ENCODE results near the gene PSMC6.
"Not testable (repeated sequence)": the region's sequence is repeated elsewhere in the genome, so short reads cannot be mapped to it uniquely, and the experiment has no call there.

The PSMC6 gene

DNA sequence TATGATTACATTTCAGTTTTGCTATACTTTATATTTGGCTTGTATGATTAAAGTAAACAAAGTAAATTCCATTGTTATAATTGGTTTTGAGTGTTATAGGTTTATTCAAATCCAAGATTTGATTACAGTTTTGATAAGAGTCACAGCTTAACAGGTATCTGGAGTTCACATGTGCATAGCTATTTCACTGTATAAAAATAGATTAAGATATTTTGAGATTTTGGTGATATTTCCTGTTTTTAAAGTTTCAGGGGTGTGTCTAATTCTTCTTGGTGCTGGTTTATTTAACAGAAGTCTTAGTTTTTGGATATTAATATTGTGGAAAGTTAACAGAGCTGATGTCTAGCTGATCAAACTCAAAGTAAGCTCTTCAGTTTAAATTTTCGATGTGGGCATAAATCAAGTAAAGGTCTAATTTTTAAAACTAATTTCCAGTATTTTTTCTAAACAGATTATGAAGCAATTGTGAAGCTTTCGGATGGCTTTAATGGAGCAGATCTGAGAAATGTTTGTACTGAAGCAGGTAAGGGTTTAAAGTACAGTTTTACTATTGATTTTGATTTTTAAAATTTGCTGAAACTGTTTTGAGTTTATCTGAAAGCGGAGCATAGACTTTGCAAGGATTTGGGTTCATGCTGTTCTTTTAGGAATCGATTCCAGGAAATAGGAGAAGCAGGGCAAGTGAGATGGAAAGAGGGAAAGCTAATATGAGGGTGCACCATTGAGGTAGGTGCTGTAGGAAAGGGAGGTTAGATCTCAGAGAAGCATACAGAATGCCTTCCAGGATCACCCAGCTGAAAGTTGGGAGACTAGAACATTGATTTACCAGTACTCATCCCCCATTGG lies 16.7 kb downstream of the PSMC6 start:
- DNase-seq (ENCODE audit: low read depth): no peak

DNA sequence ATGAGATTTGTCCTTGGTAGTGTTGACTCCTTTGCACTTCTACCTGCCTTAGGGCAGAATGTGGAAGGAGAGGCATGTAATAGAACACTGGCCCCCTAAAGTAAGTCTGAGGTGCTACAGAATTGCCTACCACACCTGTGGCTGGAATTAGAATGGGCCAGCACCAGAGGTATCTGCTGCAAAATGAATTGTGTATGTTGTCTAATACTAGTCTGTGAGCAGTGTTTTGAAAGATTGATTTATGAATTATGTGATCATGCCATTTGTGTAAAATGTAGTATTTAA lies 17.3 kb downstream of the PSMC6 start:
- DNase-seq (ENCODE audit: low read depth): no peak

DNA sequence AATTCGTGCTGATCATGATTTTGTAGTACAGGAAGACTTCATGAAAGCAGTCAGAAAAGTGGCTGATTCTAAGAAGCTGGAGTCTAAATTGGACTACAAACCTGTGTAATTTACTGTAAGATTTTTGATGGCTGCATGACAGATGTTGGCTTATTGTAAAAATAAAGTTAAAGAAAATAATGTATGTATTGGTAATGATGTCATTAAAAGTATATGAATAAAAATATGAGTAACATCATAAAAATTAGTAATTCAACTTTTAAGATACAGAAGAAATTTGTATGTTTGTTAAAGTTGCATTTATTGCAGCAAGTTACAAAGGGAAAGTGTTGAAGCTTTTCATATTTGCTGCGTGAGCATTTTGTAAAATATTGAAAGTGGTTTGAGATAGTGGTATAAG lies 20.5 kb downstream of the PSMC6 start:
- DNase-seq (ENCODE audit: low read depth): not testable (repeated sequence)

DNA sequence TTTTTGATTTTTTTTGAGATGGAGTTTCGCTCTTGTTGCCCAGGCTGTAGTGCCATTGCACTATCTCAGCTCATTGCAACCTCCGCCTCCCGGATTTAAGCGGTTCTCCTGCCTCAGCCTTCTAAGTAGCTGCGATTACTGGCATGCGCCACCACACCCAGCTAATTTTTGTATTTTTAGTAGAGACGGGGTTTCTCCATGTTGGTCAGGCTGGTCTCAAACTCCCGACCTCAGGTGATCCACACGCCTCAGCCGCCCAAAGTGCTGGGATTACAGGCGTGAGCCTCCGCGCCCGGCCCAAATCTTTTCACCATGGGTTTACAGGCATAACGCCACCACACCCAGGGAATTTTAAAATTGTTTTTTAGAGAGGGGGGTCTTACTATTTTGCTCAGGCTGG lies 22.0 kb downstream of the PSMC6 start:
- DNase-seq (ENCODE audit: low read depth): not testable (repeated sequence)

DNA sequence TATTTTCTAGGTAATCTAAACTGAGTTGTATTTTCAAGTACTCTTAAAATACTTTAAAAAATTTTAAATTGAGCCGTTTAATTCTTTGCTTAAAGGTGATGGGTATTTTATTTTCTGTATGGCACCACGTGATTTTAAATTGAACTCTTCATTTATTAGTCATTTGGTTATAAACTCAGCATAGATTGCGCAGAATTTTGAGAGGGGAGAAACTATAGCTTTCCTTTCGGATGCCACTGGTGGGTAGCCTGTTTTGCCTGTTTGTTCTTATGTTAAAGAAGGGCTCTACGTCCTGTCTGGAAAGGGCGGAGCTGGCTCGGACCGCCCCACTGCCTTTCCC lies 22.6 kb downstream of the PSMC6 start:
- DNase-seq (ENCODE audit: low read depth): no peak

DNA sequence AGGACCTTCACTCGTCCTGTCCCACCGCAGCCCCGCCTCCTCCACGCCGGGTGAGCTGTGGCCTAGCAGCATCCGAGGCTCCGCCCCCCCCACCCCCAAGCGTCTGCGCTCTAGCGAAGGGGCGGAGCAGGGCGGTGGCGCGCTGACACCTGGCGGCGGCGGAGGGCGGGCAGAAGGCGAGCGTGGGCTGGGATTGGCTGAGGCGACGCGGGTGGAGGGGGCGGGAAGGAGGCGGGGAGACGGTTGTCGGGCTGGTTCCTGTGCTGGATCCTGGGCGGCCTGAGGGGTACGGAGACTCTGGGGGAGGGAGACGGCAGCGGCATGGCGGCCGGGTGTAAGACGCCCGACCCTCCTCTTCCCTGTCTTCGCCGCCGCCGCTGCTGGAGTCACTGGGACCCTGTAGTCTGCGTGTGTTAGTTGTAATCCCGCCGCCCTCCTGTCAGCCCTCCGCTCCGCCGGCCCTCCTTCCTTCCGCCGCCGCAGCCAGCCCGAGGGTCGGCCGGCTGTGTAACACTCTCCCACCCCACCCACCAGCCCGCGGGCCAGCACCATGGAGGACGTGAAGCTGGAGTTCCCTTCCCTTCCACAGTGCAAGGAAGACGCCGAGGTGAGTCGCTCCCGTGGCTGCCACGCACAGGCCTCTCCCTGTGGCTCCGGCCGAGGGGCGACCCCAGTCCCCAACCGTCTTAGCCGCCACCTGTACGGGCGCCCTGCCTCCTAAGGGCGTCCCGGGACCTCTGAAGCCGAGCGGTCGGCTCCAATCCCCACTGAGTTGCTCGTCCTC lies 23.1 kb downstream of the PSMC6 start, which contains the start of gene STYX:
TSS of gene STYX (plus strand) at position 242 of the 784 bp plus-strand sequence. CDS start at position 551, 309 bp downstream.
- DNase-seq (ENCODE audit: low read depth): peak; percentile 97

DNA sequence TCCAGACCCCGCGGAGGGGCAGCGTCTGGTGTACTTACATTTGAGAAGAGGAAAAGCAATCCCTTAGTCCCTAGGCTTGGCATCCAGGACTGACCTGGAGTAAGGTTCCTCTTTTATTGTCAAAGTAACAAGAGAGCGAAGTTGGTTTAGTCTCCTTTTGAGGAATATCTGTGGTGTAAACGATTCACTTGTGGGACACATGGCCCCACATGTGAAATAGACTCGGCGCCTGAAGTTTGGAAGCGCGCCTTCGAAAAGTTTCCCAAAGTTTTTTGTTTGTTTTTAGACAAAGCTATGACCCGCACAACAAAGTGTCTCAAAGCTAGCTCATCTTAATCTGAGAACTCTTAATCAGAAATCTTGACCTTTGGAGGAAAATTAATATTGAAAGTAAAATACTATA lies 23.7 kb downstream of the PSMC6 start:
- no peak for DNase-seq (ENCODE audit: low read depth)

DNA sequence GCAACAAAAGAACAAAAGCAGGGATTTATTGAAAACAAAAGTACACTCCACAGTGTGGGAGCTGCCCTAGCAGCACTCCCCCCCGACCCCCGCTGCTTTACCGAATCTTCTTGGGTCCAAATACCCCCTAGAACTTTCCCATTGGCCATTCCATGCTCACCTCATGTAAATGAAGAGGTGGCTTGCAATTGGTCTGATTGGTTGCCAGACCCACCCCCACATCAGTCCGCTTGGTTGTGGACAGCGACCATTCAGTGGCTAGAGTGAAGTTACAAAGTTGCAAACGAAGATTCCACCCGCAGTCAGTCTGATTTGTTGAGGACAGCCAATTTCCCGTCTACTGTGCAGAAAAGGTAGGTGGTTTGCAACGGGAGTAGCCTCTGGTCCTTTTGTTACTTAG lies 26.8 kb downstream of the PSMC6 start:
- no peak for DNase-seq (ENCODE audit: low read depth)

DNA sequence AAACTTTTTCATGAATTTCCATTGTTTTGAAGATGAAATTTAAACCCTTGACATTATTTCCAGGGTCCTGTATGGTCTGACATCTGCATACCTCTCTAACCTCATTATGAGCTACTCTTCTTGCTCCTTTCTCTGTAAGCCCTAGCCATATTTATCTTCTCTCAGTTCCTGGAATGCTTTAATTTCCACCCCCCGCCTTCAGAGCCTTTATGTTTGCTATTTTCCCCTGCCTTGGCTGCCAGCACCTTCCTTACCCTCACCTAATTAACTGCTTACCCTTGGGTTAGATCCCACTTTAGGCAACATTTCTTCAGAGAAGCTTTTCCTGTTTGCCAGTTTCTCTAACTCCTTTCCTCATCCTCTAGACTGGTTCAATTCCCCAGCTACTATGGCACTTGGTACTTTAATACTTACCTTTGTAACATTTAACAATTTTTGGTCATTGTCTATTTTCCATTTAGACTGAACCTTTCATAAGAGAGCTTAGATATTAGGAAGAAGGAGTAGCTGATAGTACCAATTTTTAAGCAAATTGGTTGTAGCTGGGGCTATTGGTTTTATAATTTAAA lies 29.0 kb downstream of the PSMC6 start:
- no peak for DNase-seq (ENCODE audit: low read depth)

DNA sequence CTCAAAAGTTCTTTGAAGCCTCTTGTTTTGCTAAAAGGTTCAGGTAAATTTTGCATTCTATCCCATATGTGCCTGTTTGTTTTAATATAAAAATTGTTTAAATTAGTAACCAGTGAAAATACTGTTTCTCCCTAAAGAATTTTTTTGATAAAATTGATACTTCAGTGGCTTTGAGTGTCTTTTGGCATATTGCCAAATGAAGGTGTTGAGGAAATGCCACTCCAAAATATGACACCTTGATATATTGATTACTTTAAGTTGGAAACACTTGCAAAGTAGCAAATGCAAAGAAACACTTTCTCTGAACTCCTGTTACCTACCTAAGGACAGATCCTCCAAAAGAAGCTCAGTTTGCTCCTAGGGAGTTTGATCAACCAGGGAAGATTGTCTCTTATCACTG lies 31.4 kb downstream of the PSMC6 start:
- no peak for DNase-seq (ENCODE audit: low read depth)

DNA sequence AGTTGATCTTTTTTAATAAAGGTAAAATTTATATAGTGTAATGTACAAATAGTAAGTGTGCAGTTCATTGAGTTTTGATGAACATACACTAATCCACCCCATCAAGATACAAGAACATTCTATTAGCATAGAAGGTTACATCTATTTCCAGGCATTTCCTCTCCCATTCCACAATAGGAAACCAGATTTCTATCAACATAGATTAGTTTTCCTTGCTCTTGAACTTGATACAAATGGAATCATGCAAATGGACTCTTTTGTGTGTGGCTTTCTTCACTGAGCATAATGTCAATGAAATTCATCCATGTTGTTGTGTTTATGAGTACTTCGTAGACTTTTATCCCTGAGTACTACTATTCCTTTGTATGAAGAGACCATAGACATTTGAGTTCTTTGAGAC lies 33.8 kb downstream of the PSMC6 start:
- no peak for DNase-seq (ENCODE audit: low read depth)

DNA sequence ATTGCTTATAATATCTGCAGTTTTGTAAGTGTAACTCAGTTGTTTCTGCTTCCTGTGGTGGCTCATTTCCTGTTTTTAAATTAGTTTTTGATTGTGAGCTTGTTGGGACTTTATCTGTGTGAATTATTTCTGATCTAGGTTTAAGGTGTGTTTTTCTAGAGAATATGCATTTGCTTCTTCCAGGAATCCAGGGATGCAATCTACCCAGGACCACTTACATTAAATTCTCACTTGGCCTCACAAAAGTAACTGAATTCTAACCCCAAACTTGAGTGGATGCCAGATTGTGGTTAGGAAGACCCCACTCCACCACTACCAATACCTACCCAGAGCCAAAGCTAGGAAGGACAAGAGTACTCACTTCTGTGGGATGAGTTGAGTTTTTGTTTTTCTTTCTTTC lies 34.9 kb downstream of the PSMC6 start:
- no peak for DNase-seq (ENCODE audit: low read depth)

DNA sequence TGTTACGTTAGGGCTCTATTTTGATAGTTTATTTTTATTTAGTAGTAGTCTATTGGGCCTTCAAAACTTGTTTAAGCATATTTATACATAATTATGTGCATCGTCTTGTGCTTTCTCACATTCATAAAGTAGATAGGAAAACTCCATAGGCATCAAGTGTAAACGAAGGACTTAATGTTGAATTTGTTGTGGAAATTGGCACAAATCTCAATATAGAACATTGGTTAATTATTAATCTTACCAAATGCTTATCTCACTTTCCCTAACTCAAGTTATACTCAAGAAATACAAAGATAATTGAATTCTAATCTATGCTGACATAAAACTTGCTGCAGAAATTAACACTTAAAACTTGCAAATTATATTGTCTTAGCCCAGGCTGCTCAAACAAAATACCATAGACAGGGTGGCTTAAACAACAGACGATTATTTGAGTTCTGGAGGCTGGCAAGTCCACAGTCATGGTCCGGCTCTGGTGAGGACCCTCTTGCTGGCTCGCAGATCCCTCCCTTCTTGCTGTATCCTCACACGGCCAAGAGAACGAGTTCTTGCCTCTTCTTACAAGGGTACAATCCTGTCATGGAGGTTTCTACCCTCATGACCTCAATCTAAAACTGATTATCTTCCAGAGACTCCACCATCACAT lies 41.8 kb downstream of the PSMC6 start:
- DNase-seq (ENCODE audit: low read depth): no peak

DNA sequence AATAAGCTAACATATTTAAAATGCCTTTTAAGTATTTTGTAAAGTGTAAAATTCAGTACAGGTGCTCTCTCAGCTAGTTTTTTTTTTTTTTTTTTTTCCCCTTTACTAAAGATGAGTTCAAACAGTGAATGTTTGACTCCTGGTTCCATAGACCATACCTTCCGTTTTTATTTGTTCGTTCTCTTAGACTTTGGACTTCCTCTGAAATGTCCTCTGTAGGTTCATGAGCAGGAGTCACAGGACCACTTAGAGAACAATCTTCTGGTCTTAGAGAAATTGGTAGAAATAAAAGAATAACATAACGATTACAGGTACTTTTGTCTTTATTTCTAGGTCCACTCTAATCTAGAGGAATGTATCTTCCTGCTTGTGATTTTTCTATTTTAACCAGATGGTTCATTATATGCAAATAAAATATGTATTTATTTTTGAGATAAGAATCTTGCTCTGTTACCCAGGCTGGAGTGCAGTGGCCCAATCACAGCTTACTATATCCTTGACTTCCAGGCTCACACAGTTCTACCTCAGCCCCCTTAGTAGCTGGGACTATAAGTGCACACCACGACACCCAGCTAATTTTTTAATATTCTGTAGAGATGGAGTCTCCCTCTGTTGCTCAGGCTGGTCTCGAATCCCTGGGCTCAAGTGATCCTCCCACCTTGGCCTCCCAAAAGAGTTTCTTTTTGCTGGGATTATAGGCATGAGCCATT lies 48.8 kb downstream of the PSMC6 start:
- DNase-seq (ENCODE audit: low read depth): no peak

DNA sequence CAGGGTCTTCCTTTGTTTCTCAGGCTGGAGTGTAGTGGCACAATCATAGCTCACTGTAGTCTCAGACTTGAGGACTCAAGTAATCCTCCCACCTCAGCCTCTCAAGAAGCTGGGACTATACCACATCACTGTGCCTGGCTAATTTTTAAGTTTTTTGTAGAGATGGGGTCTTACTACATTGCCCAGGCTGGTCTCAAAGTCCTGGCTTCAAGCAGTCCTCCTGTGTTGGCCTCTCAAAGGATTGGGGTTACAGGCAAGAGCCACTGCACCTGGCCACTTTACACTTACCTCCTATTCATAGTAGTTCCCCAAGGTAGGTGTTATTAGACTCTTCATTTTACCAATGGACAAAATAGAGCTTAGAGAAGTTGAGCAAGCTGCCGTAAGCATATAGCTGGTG lies 52.1 kb downstream of the PSMC6 start:
- DNase-seq (ENCODE audit: low read depth): no peak

DNA sequence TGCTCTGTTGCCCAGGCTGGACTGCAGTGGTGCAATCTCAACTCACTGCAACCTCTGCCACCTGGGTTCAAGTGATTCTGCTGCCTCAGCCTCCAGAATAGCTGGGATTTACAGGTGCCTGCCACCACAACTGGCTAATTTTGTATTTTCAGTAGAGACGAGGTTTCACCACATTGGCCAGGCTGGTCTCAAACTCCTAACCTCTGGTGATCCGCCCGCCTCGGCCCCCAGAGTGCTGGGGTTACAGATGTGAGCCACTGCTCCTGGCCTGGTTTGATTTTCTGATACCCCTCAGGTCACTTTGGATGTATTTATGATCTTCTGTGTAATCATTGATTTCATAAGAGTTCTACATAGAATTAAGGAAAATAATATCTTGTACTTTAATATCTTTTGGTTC lies 55.9 kb downstream of the PSMC6 start:
- DNase-seq (ENCODE audit: low read depth): not testable (repeated sequence)

DNA sequence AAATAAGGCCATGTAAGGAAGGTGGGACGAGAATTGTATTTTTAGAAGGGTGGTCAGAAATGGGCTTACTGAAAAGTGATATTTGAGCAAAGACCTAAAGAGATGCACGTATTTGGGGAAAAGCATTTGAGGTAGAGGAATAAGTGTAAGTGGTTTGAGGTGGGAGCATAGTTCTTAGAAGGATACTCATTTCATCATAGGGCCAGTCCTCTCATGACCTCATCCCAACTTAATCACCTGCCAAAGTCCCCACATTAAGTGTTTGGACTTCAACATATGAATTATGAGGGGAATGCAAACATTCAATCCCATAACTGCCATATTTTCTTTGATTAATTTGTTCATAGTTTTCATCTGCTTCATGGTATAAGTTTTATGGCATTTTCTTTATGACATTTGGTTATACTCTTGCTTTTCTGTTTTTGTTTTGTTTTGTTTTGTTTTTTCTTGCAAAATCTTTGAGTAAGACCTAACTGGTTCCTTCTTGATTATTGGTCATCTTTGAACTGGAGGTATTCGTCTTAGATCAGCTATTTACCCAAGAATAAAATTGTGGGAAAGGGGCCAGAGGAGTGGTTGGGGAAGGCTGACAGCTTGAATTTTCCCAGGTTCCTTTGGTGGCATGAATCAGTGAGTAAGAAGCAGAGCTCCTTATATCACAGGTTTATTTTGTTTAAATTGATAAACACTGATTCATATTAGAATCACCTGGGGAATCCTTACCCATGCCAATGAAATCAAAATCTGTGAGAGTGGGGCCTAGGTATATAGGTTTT lies 60.2 kb downstream of the PSMC6 start:
- no peak for DNase-seq (ENCODE audit: low read depth)

DNA sequence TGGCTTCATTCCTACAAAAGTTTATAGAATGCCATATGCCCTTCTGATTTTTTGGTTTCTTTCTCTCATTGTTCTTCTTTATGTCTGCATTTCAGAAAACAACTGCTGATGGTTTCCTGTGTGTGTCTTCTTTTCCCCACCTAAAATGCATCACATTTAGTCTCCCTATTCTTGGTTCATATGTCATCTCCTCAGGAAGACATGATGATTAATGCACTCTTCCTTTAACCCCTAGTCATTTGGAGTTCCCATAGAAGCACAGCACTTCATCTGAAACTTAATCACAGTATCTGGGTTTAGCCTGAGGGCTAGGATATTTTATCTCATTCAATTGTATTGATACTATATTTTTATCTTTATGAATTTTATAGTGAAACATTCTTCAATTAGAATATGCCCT lies 62.9 kb downstream of the PSMC6 start:
- no peak for DNase-seq (ENCODE audit: low read depth)

DNA sequence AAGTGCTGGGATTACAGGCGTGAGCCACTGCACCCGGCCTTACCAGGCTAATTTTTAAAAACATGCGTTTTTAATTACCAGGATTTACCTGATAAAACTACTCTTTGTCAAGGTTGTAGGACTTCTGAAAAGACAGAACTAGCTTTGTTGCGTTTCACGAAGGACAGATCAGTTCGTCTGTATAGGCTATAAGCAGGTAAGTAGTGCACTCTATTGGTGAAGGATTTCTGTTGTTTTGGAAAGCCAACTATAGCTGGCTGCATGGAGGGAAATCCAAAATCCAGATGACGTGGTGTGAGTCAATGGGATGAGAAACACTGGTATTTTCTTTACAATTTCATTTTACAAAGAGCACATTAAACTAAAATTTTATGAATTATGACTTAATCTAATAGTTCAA lies 69.8 kb downstream of the PSMC6 start:
- no peak for DNase-seq (ENCODE audit: low read depth)

Measured in activated T-cell treated with anti-CD3 and anti-CD28 coated beads for 1 hour (primary cell).